ENCODE results near the gene SLCO6A1.
A peak's percentile ranks its signal among the peaks of the same experiment; 100 is the strongest.

The SLCO6A1 gene

GRCh38 chr5:102451082-102451481 is 47.7 kb downstream of the SLCO6A1 start:
- no peak for DNase-seq

- DNase-seq: no peak
Observed at GRCh38 chr5:102450313-102450990, 48.3 kb downstream of the SLCO6A1 start.

- no peak for DNase-seq
Observed at GRCh38 chr5:102433473-102433872, 65.3 kb downstream of the SLCO6A1 start.

GRCh38 chr5:102421647-102422046 is 77.2 kb downstream of the SLCO6A1 start:
- DNase-seq: no peak

GRCh38 chr5:102418531-102418930 is 80.3 kb downstream of the SLCO6A1 start:
- DNase-seq: no peak

GRCh38 chr5:102414448-102414847 is 84.4 kb downstream of the SLCO6A1 start:
- DNase-seq: no peak

- DNase-seq: no peak
Observed at GRCh38 chr5:102388235-102388634, 110.6 kb downstream of the SLCO6A1 start.

GRCh38 chr5:102385365-102385764 is 113.4 kb downstream of the SLCO6A1 start:
- DNase-seq: no peak

- no peak for DNase-seq
Observed at GRCh38 chr5:102380174-102380573, 118.6 kb downstream of the SLCO6A1 start.

- DNase-seq: no peak
Observed at GRCh38 chr5:102375876-102376275, 122.9 kb downstream of the SLCO6A1 start.

GRCh38 chr5:102375272-102375671 is 123.5 kb downstream of the SLCO6A1 start:
- no peak for DNase-seq

GRCh38 chr5:102368392-102368791 is 130.4 kb downstream of the SLCO6A1 start:
- DNase-seq: no peak

- peak; percentile 21 for DNase-seq
Observed at GRCh38 chr5:102341681-102342288, 157.0 kb downstream of the SLCO6A1 start.

GRCh38 chr5:102324714-102325113 is 174.1 kb downstream of the SLCO6A1 start:
- no peak for DNase-seq

All from DMS153 (cell line).